ENCODE measurements around the gene PDIA6. TPM values are rescaled to one million over a fixed set of nuclear protein-coding genes. Genes with fewer than 3 reads are reported as not detected.

PDIA6 gene
- total RNA-seq, 1 donor from 2014 or later: 180 TPM

DNA sequence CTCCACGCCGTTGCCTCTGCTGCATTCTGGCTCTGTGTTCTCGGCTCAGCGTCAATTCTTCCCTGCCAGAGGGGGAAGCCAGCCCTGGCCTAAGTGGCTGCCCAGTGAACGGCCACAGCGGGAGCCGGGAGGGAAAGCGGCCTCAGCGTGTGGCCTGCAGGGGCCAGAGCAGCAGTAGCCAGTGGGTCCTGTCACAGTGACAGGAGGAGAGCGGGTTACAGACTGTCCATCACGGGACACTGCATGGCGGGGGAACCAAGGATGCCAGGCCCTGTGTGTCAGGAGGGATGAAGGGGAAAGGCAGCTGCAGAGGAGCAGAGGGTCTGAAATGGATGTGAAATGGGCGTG is 39.7 kb downstream of the PDIA6 start:
- TF ChIP-seq, protein P1, sequence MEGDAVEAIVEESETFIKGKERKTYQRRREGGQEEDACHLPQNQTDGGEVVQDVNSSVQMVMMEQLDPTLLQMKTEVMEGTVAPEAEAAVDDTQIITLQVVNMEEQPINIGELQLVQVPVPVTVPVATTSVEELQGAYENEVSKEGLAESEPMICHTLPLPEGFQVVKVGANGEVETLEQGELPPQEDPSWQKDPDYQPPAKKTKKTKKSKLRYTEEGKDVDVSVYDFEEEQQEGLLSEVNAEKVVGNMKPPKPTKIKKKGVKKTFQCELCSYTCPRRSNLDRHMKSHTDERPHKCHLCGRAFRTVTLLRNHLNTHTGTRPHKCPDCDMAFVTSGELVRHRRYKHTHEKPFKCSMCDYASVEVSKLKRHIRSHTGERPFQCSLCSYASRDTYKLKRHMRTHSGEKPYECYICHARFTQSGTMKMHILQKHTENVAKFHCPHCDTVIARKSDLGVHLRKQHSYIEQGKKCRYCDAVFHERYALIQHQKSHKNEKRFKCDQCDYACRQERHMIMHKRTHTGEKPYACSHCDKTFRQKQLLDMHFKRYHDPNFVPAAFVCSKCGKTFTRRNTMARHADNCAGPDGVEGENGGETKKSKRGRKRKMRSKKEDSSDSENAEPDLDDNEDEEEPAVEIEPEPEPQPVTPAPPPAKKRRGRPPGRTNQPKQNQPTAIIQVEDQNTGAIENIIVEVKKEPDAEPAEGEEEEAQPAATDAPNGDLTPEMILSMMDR (IDR thresholded peaks at IDR 0.05): no peak
- intact Hi-C loops (cut with DNase I): no loop called here
- Histone ChIP-seq H3K36me3 (peaks cover 6% of the 10 kb centered on the region), H3K27ac (no peak overlapping the region), H3K4me1 (no peaks in the 10 kb centered on the region), H3K4me3 (no peak overlapping the region), H3K9me3 (no peaks in the 10 kb centered on the region), H3K27me3 (no peaks in the 10 kb centered on the region)
- ATAC-seq: no peak
- no peak for DNase-seq

- Histone ChIP-seq H3K4me3 (no peak overlapping the region), H3K36me3 (peaks cover under 1% of the 10 kb centered on the region), H3K4me1 (no peaks in the 10 kb centered on the region), H3K27ac (no peak overlapping the region), H3K9me3 (no peaks in the 10 kb centered on the region), H3K27me3 (no peaks in the 10 kb centered on the region)
- intact Hi-C loops (cut with DNase I): no loop called here
- ATAC-seq (no peak), DNase-seq (no peak)
- TF ChIP-seq, protein P1 (IDR thresholded peaks at IDR 0.05): no peak
Measured at GRCh38 chr2:10772201-10772867, 40.3 kb downstream of the PDIA6 start.

DNA sequence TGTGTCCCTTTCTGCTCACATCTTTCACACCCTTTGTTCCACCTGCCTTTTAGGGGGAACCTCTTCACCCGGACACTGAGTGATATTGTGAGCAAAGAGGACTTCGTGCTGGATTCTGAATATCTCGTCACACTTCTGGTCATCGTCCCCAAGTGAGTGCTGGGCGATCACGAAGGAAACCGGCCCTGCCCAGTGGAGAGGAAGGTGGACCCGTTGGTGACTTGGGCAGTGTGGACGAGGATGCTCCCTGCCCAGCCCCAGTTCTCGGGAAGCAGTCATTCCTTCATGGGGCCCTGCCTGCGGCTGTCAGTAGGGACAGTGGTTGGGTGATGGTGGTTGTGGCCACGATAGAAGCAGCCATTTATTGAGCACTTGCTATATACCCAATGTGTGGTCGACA is 40.8 kb downstream of the PDIA6 start:
- ATAC-seq: no peak

DNA sequence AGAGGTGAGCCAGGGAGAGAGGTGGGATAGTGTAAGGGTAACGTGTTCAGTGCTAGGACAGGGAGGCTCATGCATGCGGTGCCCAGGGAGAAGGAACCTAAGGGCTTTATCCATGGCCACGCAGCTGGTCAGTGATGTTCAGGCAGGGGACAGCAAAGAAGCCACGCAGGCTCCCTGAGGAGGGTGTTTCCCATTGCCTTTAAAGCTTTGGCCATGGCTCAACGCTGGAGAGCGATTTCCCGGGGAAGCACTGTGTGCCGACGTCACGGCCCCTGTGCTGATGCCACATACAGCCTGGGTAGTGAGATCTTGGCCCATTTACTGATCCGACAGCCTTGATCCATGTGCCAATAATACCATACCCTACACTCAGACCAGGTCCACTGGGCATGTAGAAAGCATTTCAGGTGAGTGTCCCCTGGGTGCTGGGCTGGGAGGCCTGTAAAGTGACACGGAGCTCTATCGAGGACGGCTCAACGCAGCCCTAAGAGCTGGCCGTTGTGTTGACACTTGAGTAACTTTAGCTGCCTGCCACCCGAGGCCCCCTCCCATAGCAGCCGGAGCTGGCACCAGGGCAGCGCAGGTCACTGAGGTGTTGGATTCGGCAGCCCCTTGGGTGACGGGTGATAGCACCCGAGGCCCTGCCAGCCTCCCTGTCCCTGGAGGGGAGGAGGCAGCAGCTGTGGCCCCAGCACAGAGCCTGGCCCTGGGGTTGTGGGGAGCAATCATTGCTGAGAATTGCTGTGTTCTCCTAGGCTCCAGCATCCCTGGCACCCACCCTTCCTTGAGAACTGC is 41.4 kb downstream of the PDIA6 start:
- no peak for DNase-seq
- TF ChIP-seq, protein P1 (IDR thresholded peaks at IDR 0.05): no peak

More for the DNA sequence above, 40.8 kb downstream of the PDIA6 start:
- intact Hi-C loops (cut with DNase I): no loop called here
- H3K27ac ChIP-seq: no peak overlapping the region
- H3K27me3 ChIP-seq: no peaks in the 10 kb centered on the region
- no peaks in the 10 kb centered on the region for H3K9me3 ChIP-seq
- no peak overlapping the region for H3K4me3 ChIP-seq
- no peaks in the 10 kb centered on the region for H3K36me3 ChIP-seq
- no peak for DNase-seq
- H3K4me1 ChIP-seq: no peaks in the 10 kb centered on the region
- TF ChIP-seq, protein P1 (IDR thresholded peaks at IDR 0.05): no peak

DNA sequence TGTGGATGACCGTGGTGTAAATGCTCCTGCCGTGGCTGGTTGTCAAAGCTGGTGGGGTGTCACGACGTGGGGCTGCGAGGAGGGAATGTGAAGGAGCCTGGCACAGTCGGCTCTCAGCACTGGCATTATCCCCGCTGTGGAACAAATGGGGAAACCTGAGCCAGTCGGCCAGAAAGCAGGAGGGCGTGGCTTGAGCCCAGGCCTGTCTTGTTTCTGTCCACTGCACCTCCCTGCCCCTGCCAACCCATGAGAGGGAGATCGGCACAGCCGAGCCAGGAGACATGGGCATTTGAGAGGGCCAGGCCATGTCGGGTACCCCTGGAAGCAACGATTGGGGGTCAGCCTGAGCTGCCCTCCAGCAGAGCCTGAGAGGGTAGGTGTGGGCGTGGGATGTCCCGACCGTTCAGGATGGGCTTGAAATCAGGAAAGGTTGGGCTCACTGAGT is 44.5 kb downstream of the PDIA6 start:
- Histone ChIP-seq H3K27me3 (no peaks in the 10 kb centered on the region), H3K4me1 (no peaks in the 10 kb centered on the region), H3K4me3 (no peak overlapping the region), H3K9me3 (no peaks in the 10 kb centered on the region), H3K36me3 (no peaks in the 10 kb centered on the region), H3K27ac (no peak overlapping the region)
- no peak for DNase-seq
- ATAC-seq: no peak
- intact Hi-C loops (cut with DNase I): no loop called here
- TF ChIP-seq, protein P1 (IDR thresholded peaks at IDR 0.05): no peak

More for the DNA sequence above, 41.4 kb downstream of the PDIA6 start:
- H3K27ac ChIP-seq: no peak overlapping the region
- H3K4me1 ChIP-seq: no peaks in the 10 kb centered on the region
- no peaks in the 10 kb centered on the region for H3K9me3 ChIP-seq
- H3K4me3 ChIP-seq: no peak overlapping the region
- no peaks in the 10 kb centered on the region for H3K36me3 ChIP-seq
- no peak for ATAC-seq
- intact Hi-C loops (cut with DNase I): no loop called here
- no peaks in the 10 kb centered on the region for H3K27me3 ChIP-seq

Measured in upper lobe of right lung (tissue), 1 donor.